K562 (cell line): ENCODE data around the gene NOSIP. TPM values are rescaled to one million over a fixed set of nuclear protein-coding genes. Genes with fewer than 3 reads are reported as not detected.
A peak's percentile ranks its signal among the peaks of the same experiment; 100 is the strongest.

ENCODE experiments used
- ATAC-seq: fragments of 200-7000 bp; cut with Tn5 transposase; 3 replicates; pipeline ENCODE4 v1.9.1; 2020; ENCODE audit warnings: moderate library complexity
- BruUV-seq: library from RNA; stranded (reverse); fragments of 400-500 nt; replicated peaks from 2 replicates; lab custom pipeline; 2021; lab: Mats Ljungman, UMichigan
- CTCF ChIA-PET: fragments of 300-600 bp; formaldehyde crosslinking; extraction: SDS; loops from one replicate; lab custom pipeline; 2021; ENCODE audit warnings: low intra/inter-chr PET ratio; lab: Yijun Ruan, JAX
- POLR2A ChIA-PET: fragments of 300-600, 350-650 bp; sonication (Branson Sonifier 250); formaldehyde crosslinking; extraction: SDS; loops from one replicate; lab custom pipeline; 2021; ENCODE audit warnings: antibody characterized with exemption, inconsistent platforms; lab: Yijun Ruan, JAX
- DNase-seq, 4 experiments: peaks; one replicate each; pipeline versions ENCODE4 v3.0.0 to v3.0.0-alpha.2; 2011 to 2018; ENCODE audit warnings: low spot score in 3 of 4, mixed read lengths in 3 of 4; ENCODE audit errors: extremely low read depth in 1 of 4
- FAIRE-seq: peaks from 2 replicates; lab custom pipeline; 2011; peaks lifted over from hg19 to GRCh38; lab: Jason Lieb, UNC
- H2AFZ ChIP-seq: 2 replicates; pipeline ENCODE4 v1.6.0; 2011; ENCODE audit warnings: low read depth, low read length, control low read depth, inconsistent platforms
- H3K27ac ChIP-seq: fragments of 200-600 bp; 3 replicates; pipeline ENCODE4 v1.8.0; 2011; ENCODE audit warnings: low read depth, mild to moderate bottlenecking, control low read depth, inconsistent platforms, low read length, moderate library complexity, mixed read lengths; ENCODE audit errors: extremely low read depth
- H3K27me3 ChIP-seq, 2 experiments: fragments of 300-600 bp in 1 of 2; 2 replicates in 1 of 2; 3 replicates in 1 of 2; pipeline versions ENCODE4 v1.6.0 to v1.8.0; 2011; ENCODE audit warnings: inconsistent platforms in 2 of 2, low read length in 2 of 2, mild to moderate bottlenecking in 1 of 2, mixed read lengths in 1 of 2, moderate library complexity in 1 of 2; ENCODE audit not compliant: control insufficient read depth in 2 of 2, insufficient read depth in 2 of 2
- H3K36me3 ChIP-seq: fragments of 300-600 bp; 3 replicates; pipeline ENCODE4 v1.8.0; 2011; ENCODE audit warnings: mild to moderate bottlenecking, low read length, inconsistent platforms; ENCODE audit not compliant: control insufficient read depth, insufficient read depth
- H3K4me1 ChIP-seq, 2 experiments: fragments of 200-600 bp in 1 of 2; replicated peaks in 1 of 2; 2 replicates in 1 of 2; 3 replicates in 1 of 2; pipeline versions ENCODE4 v1.5.1 to v1.8.0; 2011; ENCODE audit warnings: inconsistent platforms in 2 of 2, low read length in 2 of 2, mild to moderate bottlenecking in 1 of 2, mixed read lengths in 1 of 2, moderate library complexity in 1 of 2; ENCODE audit not compliant: control insufficient read depth in 2 of 2, insufficient read depth in 2 of 2
- H3K4me2 ChIP-seq: 2 replicates; pipeline ENCODE4 v1.6.1; 2011; ENCODE audit warnings: low read length, control low read depth, inconsistent platforms, mixed read lengths; ENCODE audit not compliant: insufficient read depth
- H3K4me3 ChIP-seq: fragments of 200-600 bp; sonication (generic), shearing (Covaris generic); 2 replicates; pipeline ENCODE4 v1.5.1; 2016; ENCODE audit warnings: control low read depth, inconsistent platforms
- H3K79me2 ChIP-seq: fragments of 200-600 bp; 3 replicates; pipeline ENCODE4 v1.8.0; 2011; ENCODE audit warnings: low read length, inconsistent platforms; ENCODE audit not compliant: control insufficient read depth, insufficient read depth
- H3K9ac ChIP-seq, 2 experiments: 2 replicates each; pipeline versions ENCODE4 v1.6.0 to v1.6.1; 2011; ENCODE audit warnings: low read depth in 2 of 2, low read length in 2 of 2, control low read depth in 1 of 2, inconsistent platforms in 1 of 2, mild to moderate bottlenecking in 1 of 2, mixed read lengths in 1 of 2; ENCODE audit not compliant: insufficient read depth in 1 of 2
- H3K9me1 ChIP-seq: one replicate; pipeline ENCODE4 v1.6.0; 2011; ENCODE audit warnings: inconsistent platforms, mild to moderate bottlenecking, low read length, moderate library complexity; ENCODE audit not compliant: control insufficient read depth, insufficient read depth
- H3K9me3 ChIP-seq: replicated peaks from 2 replicates; pipeline ENCODE4 v1.5.1; 2011; ENCODE audit warnings: low read depth, low read length, inconsistent platforms; ENCODE audit not compliant: control insufficient read depth, insufficient read depth
- H4K20me1 ChIP-seq: replicated peaks from 2 replicates; pipeline ENCODE4 v1.6.1; 2011; ENCODE audit warnings: low read length, inconsistent platforms, mixed read lengths; ENCODE audit not compliant: control insufficient read depth, insufficient read depth
- ATF7 ChIP-seq: fragments of 450-650 bp; IDR thresholded peaks from 2 replicates; pipeline ENCODE4 v1.7.1; 2014; ENCODE audit warnings: mild to moderate bottlenecking, moderate library complexity
- FOXJ2 ChIP-seq: fragments of 200-800 bp; sonication (Bioruptor generic); IDR thresholded peaks from 2 replicates; pipeline ENCODE4 v1.6.1; 2016; ENCODE audit warnings: missing genetic modification characterization, missing compliant biosample characterization
- IFI16 ChIP-seq: fragments of 250-450 bp; sonication (Bioruptor Pico); IDR thresholded peaks from 2 replicates; pipeline ENCODE4 v2.1.2; 2022; ENCODE audit warnings: mild to moderate bottlenecking, inconsistent platforms
- KAT7 ChIP-seq: sonication (generic); formaldehyde crosslinking; IDR thresholded peaks from 2 replicates; pipeline ENCODE4 v1.8.0; 2022; ENCODE audit warnings: missing genetic modification reagents, mild to moderate bottlenecking, borderline replicate concordance
- POLR2G ChIP-seq: fragments of 200-400 bp; formaldehyde crosslinking; IDR thresholded peaks from 2 replicates; pipeline ENCODE4 v1.6.1; 2017; ENCODE audit warnings: low read depth, mild to moderate bottlenecking, antibody characterized with exemption, low read length, moderate library complexity
- RNF2 ChIP-seq: sonication (generic); IDR thresholded peaks from 2 replicates; pipeline ENCODE4 v1.6.1; 2016
- RUNX1 ChIP-seq: sonication (generic); IDR thresholded peaks from 2 replicates; pipeline ENCODE4 v1.6.1; 2016; ENCODE audit warnings: antibody characterized with exemption, low read depth
- SMAD1 ChIP-seq: fragments of 150-350 bp; IDR thresholded peaks from 2 replicates; pipeline ENCODE4 v1.6.1; 2014; ENCODE audit warnings: low read length, low read depth; ENCODE audit not compliant: partially characterized antibody
- SREBF1 ChIP-seq: fragments of 150-350 bp; IDR thresholded peaks from 2 replicates; pipeline ENCODE4 v1.6.1; 2014; ENCODE audit warnings: antibody characterized with exemption, low read depth, low read length, borderline replicate concordance
- WGBS: fragments of 100-300 bp; shearing (Covaris generic); methylation state at CpG from one replicate; pipeline ENCODE4 v1.1.6; 2016; ENCODE audit warnings: low coverage, mixed read lengths; ENCODE audit not compliant: insufficient coverage; ENCODE audit errors: missing lambda C conversion rate; 5-methylcytosine and 5-hydroxymethylcytosine counted together
- in situ Hi-C: fragments of 300-500 bp; cut with MboI; formaldehyde crosslinking; loops from 4 replicates; pipeline ENCODE4 v1.15.0; 2018; ENCODE audit warnings: inconsistent platforms, mixed read lengths
- intact Hi-C: fragments of 100-400 bp; cut with micrococcal nuclease; formaldehyde crosslinking; loops from 2 replicates; pipeline ENCODE4 v1.14.2; 2022
- polyA plus RNA-seq, 8 experiments: library from polyadenylated mRNA; depleted of rRNA in 4 of 8; stranded (reverse) in 5 of 8; unstranded in 3 of 8; fragments of >200 nt; fragmentation: Nextera tagmentation in 2 of 8; fragmentation: Illumina TruSeq in 1 of 8; extraction: Ambion mirVana in 2 of 8; extraction: Trizol in 1 of 8; gene quantifications; 2 replicates each; pipeline versions ENCODE4 v1.2.1 to v1.2.3, GENCODE V29; 2011 to 2014; ENCODE audit warnings: inconsistent platforms in 1 of 8, missing spikeins in 1 of 8
- total RNA-seq, 7 experiments: library from RNA; depleted of rRNA in 6 of 7; stranded (reverse); fragments of >200 nt in 6 of 7; fragmentation: Illumina TruSeq in 2 of 7; extraction: Trizol in 2 of 7; gene quantifications; 2 replicates each; pipeline versions ENCODE4 v1.2.1 to v1.2.3, GENCODE V29; 2011 to 2021; ENCODE audit warnings: low replicate concordance in 1 of 7
- TF ChIP-seq, protein P1 (sequence below): sonication (generic); formaldehyde crosslinking; IDR thresholded peaks from 2 replicates; pipeline ENCODE4 v1.8.0; 2022; ENCODE audit warnings: mild to moderate bottlenecking, missing genetic modification reagents
- TF ChIP-seq, protein P2 (sequence below), 2 experiments: fragments of 450-650 bp; IDR thresholded peaks; 2 replicates each; pipeline ENCODE4 v1.6.1; 2016
- TF ChIP-seq, protein P3 (sequence below): IDR thresholded peaks from 2 replicates; pipeline ENCODE4 v1.6.1; 2016; ENCODE audit warnings: missing genetic modification characterization, missing compliant biosample characterization

The NOSIP gene
- total and polyA plus RNA-seq, 9 of the 15 experiments (the other 6 are each of a cell fraction or from before 2014, with no cell fraction given), result 14.4 to 153 (median 79.9) TPM

DNA sequence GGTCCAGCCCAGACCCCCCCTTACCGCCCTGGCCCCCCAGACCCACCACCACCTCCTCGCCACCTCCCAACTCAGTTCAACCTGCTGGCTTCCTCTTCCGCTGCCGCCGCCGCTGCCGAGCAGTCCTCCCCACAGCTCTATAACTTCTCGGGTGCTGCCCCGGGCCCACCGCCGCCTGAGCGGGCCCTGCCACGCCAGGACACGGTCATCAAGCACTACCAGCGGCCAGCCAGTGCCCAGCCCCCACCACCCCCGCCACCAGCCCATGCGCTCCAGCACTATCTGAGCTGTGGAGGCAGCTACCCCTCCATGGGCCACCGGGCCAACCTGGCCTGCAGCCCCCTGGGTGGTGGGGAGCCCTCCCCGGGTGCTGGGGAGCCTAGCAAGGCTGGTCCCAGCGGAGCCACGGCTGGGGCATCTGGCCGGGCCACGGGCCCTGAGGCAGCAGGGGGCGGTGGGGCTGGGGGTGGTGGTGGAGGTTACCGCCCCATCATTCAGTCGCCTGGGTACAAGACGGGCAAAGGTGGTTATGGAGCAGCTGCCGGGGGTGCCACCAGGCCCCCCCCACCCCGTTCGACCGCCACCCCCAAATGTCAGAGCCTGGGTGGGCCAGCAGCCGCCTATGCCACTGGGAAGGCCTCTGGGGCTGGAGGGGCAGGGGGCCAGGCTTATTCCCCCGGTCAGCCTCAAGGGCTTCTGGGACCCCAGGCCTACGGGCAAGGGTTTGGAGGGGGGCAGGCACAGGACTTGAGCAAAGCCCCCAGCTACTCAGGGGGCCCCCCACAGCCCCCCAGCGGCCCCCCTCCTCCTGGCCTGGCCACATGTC lies 14.8 kb upstream of the NOSIP start (continued):
- no peak for TF ChIP-seq SREBF1
- TF ChIP-seq, protein P1, sequence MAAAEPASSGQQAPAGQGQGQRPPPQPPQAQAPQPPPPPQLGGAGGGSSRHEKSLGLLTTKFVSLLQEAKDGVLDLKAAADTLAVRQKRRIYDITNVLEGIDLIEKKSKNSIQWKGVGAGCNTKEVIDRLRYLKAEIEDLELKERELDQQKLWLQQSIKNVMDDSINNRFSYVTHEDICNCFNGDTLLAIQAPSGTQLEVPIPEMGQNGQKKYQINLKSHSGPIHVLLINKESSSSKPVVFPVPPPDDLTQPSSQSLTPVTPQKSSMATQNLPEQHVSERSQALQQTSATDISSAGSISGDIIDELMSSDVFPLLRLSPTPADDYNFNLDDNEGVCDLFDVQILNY (CRISPR knock-in tag), result no peak
- no peak for TF ChIP-seq FOXJ2 (tag)
- TF ChIP-seq RUNX1, result no peak
- TF ChIP-seq SMAD1, result no peak
- no peak for TF ChIP-seq KAT7 (CRISPR knock-in tag)

GRCh38 chr19:49594157-49594992 lies 14.0 kb upstream of the NOSIP start:
- FAIRE-seq (no peak), DNase-seq (peak in 3 of 4 experiments; percentile 1 to 17 (median 16)), ATAC-seq (no peak)
- intact Hi-C loops (loop anchor here (5.0 kb wide), 2 partner anchors 168 to 437 kb away; partner anchors contain the start of genes HRC, TRPM4 and TSKS), in situ Hi-C loops (no loop called here)
- BruUV-seq, result no TSS peak
- H2AFZ ChIP-seq, result no peak overlapping the region
- H3K4me3 ChIP-seq, result no peak overlapping the region
- no peaks in the 10 kb centered on the region for H3K27me3 ChIP-seq
- H3K9ac ChIP-seq, result peak overlapping the region in 1 of 2 experiments; percentile 35; a peak in 1 of 4 replicates
- peaks cover 54% of the 10 kb centered on the region for H3K36me3 ChIP-seq
- H3K27ac ChIP-seq, result peak overlapping the region; percentile 58; the same call in 2 of the 3 replicates
- H3K79me2 ChIP-seq, result peaks cover 45% of the 10 kb centered on the region
- H3K9me1 ChIP-seq, result peaks cover 3% of the 10 kb centered on the region
- H3K4me1 ChIP-seq, result peaks cover 10 to 55% of the 10 kb centered on the region in 2 experiments; a peak in 4 of 5 replicates
- CTCF ChIA-PET, result no interaction called here
- peaks cover 6% of the 10 kb centered on the region; the same call in 1 of the 2 replicates for H4K20me1 ChIP-seq
- POLR2A ChIA-PET, result interaction anchor here (0.6 to 1.5 kb wide), 2 partner anchors 47 to 286 kb away, joined by 3 to 6 read pairs; partner anchors contain the start of gene SCAF1
- peak overlapping the region; percentile 79; the same call in 1 of the 2 replicates for H3K4me2 ChIP-seq
- H3K9me3 ChIP-seq, result no peaks in the 10 kb centered on the region
- WGBS, result 91% methylated on average over 23 of the region's 35 CpGs
- TF ChIP-seq IFI16 (CRISPR knock-in tag) (no peak), ATF7 (no peak), POLR2G (peak; percentile 43; the same call in 1 of the 2 replicates), RNF2 (no peak)
- TF ChIP-seq, protein P2, sequence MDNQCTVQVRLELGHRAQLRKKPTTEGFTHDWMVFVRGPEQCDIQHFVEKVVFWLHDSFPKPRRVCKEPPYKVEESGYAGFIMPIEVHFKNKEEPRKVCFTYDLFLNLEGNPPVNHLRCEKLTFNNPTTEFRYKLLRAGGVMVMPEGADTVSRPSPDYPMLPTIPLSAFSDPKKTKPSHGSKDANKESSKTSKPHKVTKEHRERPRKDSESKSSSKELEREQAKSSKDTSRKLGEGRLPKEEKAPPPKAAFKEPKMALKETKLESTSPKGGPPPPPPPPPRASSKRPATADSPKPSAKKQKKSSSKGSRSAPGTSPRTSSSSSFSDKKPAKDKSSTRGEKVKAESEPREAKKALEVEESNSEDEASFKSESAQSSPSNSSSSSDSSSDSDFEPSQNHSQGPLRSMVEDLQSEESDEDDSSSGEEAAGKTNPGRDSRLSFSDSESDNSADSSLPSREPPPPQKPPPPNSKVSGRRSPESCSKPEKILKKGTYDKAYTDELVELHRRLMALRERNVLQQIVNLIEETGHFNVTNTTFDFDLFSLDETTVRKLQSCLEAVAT (IDR thresholded peaks at IDR 0.05), result no peak
- TF ChIP-seq, protein P3, sequence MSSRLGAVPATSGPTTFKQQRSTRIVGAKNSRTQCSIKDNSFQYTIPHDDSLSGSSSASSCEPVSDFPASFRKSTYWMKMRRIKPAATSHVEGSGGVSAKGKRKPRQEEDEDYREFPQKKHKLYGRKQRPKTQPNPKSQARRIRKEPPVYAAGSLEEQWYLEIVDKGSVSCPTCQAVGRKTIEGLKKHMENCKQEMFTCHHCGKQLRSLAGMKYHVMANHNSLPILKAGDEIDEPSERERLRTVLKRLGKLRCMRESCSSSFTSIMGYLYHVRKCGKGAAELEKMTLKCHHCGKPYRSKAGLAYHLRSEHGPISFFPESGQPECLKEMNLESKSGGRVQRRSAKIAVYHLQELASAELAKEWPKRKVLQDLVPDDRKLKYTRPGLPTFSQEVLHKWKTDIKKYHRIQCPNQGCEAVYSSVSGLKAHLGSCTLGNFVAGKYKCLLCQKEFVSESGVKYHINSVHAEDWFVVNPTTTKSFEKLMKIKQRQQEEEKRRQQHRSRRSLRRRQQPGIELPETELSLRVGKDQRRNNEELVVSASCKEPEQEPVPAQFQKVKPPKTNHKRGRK, result 0 out of 2 replicates have a peak, but pooled peaks have one; percentile 23
